Measurements from ENCODE around the gene PLCB1. TPM values are rescaled to one million over a fixed set of nuclear protein-coding genes. Genes with fewer than 3 reads are reported as not detected.

PLCB1 gene
- total and polyA plus RNA-seq, 5 experiments from 2014 or later, result 1.4 to 3.8 (median 2.8) TPM

DNA sequence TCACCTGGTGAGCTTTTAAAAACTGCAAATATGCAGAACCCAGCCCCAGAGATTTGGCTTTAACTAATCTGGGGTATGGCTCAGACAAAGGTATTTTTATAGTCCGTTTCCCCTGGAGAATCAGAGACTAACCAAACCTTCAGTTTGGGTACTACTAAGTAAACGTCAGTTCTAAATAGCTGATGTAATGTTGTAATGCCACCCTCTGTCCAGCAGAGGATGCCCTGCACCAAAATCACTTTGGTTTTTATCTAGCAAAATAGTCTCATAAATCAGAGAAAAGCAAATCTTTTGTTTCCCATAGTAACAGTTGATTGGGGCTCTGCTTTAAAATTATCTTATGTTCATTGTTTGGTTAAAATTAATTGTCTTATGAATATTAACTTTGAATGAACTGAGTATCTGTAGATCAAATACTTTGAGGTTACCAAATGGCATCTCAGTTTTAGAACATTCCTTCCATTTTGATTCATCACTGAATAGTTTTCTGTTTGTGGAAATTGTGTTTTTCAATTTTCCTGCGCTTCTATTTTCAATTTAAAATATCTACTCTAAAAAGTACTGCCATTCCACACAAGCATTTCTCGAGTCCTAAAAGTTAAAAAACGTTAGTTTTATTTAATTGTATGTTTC is 658.5 kb downstream of the PLCB1 start:
- Mint-ChIP-seq H3K36me3 (peaks cover 0 to 2% (median 0%) of the 10 kb centered on the region in 3 donors), H3K4me3 (no peak overlapping the region), H3K4me1 (no peaks in the 10 kb centered on the region), H3K27me3 (no peaks in the 10 kb centered on the region), H3K9me3 (no peaks in the 10 kb centered on the region), H3K27ac (no peak overlapping the region)
- POLR2A ChIA-PET, result no interaction called here
- ATAC-seq, result no peak
- DNase-seq, result peak in 1 of 10 donors; percentile 2

DNA sequence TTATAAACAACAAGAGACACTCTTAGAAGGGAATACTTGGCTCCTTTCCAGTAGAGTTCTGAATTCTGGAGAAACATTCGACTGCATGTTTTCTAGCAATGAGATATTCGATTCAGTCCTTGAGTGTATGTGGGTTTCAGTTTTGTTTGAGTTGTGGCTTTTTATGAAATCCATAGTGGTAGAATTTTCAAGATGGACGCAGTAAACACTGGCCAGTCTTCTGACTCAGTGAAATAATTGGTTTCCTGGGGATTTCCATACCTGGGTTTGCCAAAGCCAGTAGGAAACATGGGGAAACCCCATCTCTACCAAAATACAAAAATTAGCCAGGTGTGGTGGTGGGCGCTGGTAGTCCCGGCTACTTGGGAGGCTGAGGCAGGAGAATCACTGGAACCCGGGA is 663.3 kb downstream of the PLCB1 start:
- POLR2A ChIA-PET, result no interaction called here
- Mint-ChIP-seq H3K4me3 (no peak overlapping the region), H3K9me3 (peaks cover 0 to 5% (median 0%) of the 10 kb centered on the region in 9 donors), H3K36me3 (peaks cover 0 to 2% (median 0%) of the 10 kb centered on the region in 3 donors), H3K27ac (no peak overlapping the region), H3K27me3 (no peaks in the 10 kb centered on the region), H3K4me1 (no peaks in the 10 kb centered on the region)
- no peak for ATAC-seq
- no peak for DNase-seq

DNA sequence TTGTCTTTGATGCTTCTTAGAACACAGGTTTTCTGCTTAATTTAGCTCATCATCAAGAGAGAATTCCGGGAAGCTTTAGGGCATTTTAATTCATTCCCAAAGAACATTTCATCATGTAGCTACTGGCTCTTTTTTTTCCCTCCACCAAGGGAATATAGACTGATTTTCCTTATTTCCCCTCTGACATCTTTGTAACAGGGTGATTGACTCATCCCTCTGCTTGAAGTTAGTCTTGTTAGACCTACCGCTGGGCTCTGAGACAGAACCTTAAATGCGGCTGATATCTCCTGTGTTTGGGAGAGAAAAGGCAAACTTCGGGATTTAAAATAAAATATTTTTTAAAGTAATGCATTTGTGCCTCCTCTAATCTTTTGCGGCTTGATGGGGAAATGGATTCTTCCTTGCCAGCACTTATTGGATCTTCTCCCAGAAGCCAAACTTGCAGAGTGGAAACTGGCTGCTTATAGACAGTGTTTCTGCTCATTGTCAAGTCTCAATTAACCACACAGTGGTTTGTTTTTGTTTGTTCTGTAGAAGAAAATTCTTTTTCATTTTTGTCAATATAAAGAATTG is 664.1 kb downstream of the PLCB1 start:
- H3K36me3 Mint-ChIP-seq, result peaks cover 0 to 2% (median 0%) of the 10 kb centered on the region in 3 donors
- no peak overlapping the region for H3K27ac Mint-ChIP-seq
- no peak overlapping the region for H3K4me3 Mint-ChIP-seq
- peaks cover 0 to 5% (median 0%) of the 10 kb centered on the region in 9 donors for H3K9me3 Mint-ChIP-seq
- no peaks in the 10 kb centered on the region for H3K27me3 Mint-ChIP-seq
- DNase-seq (no peak), ATAC-seq (no peak)
- H3K4me1 Mint-ChIP-seq, result no peaks in the 10 kb centered on the region
- POLR2A ChIA-PET, result interaction anchor here (0.6 kb wide), 1 partner anchor 859 kb away, joined by 4 read pairs; no protein-coding TSS in a partner anchor

DNA sequence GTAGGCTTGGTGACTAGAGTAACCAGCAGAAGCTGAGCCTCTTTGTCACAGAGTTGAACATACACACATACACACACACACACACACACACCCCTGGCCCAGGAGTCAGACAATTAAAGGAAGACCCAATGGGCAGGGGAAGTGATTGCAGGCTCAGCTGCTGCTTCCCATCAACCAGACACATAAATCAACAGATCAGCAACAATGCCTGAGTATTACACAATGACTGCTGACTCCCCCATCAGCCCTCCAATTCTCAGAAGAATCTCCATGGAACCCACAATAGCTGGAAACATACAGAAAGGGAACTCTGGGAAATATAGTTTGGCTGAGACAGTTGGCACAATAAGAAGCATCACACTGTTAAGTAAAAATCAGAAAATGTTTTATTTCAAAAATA is 666.4 kb downstream of the PLCB1 start:
- H3K9me3 Mint-ChIP-seq, result peaks cover 0 to 16% (median 0%) of the 10 kb centered on the region in 9 donors
- POLR2A ChIA-PET, result no interaction called here

DNA sequence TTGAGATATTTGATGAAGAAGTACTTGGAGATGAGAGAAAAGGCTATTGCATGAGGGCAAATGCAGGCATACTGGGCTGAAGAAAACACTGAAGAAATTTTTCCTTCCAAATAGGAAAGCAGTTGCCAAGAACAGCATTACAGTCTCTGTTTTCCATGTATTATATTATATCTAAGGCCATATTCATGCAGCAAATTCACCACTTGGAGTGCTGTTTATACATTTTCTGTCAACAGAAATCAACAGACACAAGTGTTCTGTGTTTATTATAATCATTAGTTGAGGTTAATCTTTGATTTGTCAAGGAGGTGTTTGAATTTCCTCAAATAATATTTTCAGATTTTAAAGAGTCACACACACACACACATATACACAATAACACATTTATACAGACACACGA is 668.0 kb downstream of the PLCB1 start:
- no peaks in the 10 kb centered on the region for H3K4me1 Mint-ChIP-seq
- no peak for ATAC-seq
- POLR2A ChIA-PET, result no interaction called here
- H3K36me3 Mint-ChIP-seq, result peaks cover 0 to 4% (median 0%) of the 10 kb centered on the region in 3 donors
- peaks cover 0 to 6% (median 0%) of the 10 kb centered on the region in 5 donors for H3K27me3 Mint-ChIP-seq
- no peak overlapping the region for H3K4me3 Mint-ChIP-seq
- H3K9me3 Mint-ChIP-seq, result peaks cover 0 to 16% (median 0%) of the 10 kb centered on the region in 9 donors
- DNase-seq, result no peak
- H3K27ac Mint-ChIP-seq, result no peak overlapping the region

More for the DNA sequence above, 666.4 kb downstream of the PLCB1 start:
- Mint-ChIP-seq H3K36me3 (peaks cover 0 to 4% (median 0%) of the 10 kb centered on the region in 3 donors), H3K4me3 (no peak overlapping the region), H3K27ac (no peak overlapping the region), H3K27me3 (peaks cover 0 to 6% (median 0%) of the 10 kb centered on the region in 5 donors), H3K4me1 (no peaks in the 10 kb centered on the region)
- ATAC-seq (no peak), DNase-seq (no peak)

DNA sequence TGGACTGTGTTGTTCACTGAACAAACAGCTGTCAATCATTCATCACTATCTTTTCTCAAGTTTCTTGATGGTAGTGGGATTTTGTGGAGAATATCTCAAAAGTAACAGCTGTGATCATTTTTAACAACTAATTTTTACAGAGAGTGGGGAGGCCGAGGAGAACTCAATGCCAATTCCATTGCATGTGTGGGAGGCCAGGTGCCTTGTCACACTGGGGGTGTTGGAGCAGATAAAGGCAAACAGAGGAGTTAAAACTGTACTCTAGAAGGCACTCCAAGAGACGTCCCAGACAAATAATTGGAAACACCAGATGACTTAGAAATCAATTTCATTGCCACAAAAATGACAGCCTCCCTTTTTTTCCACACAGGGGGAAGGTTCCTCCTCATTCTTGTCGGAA is 669.6 kb downstream of the PLCB1 start:
- Mint-ChIP-seq H3K4me3 (no peak overlapping the region), H3K27ac (peak overlapping the region in 1 of 10 donors; percentile 23), H3K9me3 (peaks cover 0 to 16% (median 0%) of the 10 kb centered on the region in 9 donors), H3K4me1 (no peaks in the 10 kb centered on the region), H3K27me3 (peaks cover 0 to 6% (median 0%) of the 10 kb centered on the region in 5 donors), H3K36me3 (peaks cover 0 to 4% (median 0%) of the 10 kb centered on the region in 3 donors)
- no peak for ATAC-seq
- POLR2A ChIA-PET, result no interaction called here
- DNase-seq, result no peak

DNA sequence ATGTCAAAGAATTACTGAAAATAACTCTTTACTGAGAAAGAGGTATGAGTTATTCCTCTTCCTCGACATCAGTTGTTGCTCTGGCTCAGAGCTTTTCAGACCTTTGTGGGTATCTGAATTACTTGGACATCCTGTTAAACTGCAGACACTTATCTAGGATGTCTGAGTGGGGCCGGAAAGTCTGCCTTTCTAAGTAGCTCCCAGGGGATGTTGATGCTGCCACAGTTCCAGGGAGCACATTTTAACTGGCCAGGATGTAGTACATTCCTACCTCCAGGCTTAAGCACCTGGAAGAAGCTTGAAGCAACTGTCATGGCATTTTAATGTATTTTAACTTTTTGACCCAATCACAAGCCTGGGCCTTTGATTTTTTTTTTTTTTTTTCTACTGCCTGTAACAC is 671.0 kb downstream of the PLCB1 start:
- POLR2A ChIA-PET, result no interaction called here
- Mint-ChIP-seq H3K36me3 (peaks cover 0 to 4% (median 0%) of the 10 kb centered on the region in 3 donors), H3K27me3 (peaks cover 0 to 6% (median 0%) of the 10 kb centered on the region in 5 donors), H3K4me3 (no peak overlapping the region), H3K27ac (no peak overlapping the region), H3K9me3 (peaks cover 0 to 16% (median 0%) of the 10 kb centered on the region in 9 donors), H3K4me1 (no peaks in the 10 kb centered on the region)
- ATAC-seq (no peak), DNase-seq (no peak)

DNA sequence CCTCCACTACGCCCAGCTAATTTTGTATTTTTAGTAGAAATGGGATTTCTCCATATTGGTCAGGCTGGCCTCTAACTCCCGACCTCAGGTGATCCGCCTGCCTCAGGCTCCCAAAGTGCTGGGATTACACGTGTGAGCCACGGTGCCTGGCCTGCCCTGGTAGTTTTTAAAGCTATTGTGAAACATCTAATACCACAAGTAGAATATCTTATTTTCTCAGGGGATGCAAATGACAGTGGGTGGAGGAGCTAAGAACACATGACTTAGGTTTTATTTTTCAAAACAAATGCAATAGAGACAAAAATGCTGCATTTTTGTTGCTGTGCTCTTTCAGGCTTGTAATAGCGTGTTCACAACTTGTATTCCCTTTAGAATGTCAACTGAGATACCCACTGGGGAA is 671.9 kb downstream of the PLCB1 start:
- H3K4me3 Mint-ChIP-seq, result no peak overlapping the region
- ATAC-seq, result no peak
- POLR2A ChIA-PET, result no interaction called here
- peaks cover 0 to 4% (median 0%) of the 10 kb centered on the region in 3 donors for H3K36me3 Mint-ChIP-seq
- no peak overlapping the region for H3K27ac Mint-ChIP-seq
- H3K9me3 Mint-ChIP-seq, result peaks cover 0 to 16% (median 0%) of the 10 kb centered on the region in 9 donors
- H3K27me3 Mint-ChIP-seq, result peaks cover 0 to 6% (median 0%) of the 10 kb centered on the region in 5 donors
- H3K4me1 Mint-ChIP-seq, result no peaks in the 10 kb centered on the region
- no peak for DNase-seq

DNA sequence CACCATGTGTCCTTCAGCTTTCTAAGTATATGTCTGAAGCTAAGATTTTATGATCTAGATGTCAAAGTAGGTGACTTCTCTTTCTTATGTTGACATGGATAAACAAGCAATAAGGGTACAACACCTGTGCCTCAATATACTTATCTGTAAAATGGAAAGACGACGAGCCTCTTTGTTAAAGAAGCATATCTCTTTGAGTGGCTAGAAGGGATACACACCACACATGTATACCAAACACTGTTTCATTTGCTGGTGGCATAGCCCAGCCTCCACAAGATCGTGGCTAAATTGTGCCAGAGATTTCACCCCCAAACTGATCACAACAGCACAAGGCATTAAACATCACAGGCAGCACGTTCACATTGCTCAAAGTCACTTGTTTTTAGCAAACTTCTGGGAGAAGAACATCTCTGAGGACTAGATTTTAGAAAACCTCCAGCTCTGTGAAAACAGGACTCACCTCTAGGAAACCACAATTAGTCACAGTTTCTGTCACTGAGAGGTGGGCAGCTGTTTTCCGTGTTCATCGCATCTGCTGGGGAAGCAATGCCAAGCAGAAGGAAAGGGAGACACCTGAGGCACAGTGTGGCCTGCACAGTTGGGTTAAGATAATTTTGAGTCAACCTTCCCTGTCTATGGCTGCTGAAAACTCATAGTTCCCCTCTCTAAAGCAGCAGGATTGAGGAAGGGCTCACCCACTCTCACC is 673.8 kb downstream of the PLCB1 start:
- DNase-seq, result no peak
- H3K36me3 Mint-ChIP-seq, result peaks cover 0 to 4% (median 0%) of the 10 kb centered on the region in 3 donors
- no peak overlapping the region for H3K4me3 Mint-ChIP-seq
- POLR2A ChIA-PET, result no interaction called here
- H3K27me3 Mint-ChIP-seq, result peaks cover 0 to 6% (median under 1%) of the 10 kb centered on the region in 5 donors
- H3K4me1 Mint-ChIP-seq, result no peaks in the 10 kb centered on the region
- no peak overlapping the region for H3K27ac Mint-ChIP-seq
- ATAC-seq, result no peak
- H3K9me3 Mint-ChIP-seq, result peaks cover 0 to 16% (median 0%) of the 10 kb centered on the region in 9 donors

DNA sequence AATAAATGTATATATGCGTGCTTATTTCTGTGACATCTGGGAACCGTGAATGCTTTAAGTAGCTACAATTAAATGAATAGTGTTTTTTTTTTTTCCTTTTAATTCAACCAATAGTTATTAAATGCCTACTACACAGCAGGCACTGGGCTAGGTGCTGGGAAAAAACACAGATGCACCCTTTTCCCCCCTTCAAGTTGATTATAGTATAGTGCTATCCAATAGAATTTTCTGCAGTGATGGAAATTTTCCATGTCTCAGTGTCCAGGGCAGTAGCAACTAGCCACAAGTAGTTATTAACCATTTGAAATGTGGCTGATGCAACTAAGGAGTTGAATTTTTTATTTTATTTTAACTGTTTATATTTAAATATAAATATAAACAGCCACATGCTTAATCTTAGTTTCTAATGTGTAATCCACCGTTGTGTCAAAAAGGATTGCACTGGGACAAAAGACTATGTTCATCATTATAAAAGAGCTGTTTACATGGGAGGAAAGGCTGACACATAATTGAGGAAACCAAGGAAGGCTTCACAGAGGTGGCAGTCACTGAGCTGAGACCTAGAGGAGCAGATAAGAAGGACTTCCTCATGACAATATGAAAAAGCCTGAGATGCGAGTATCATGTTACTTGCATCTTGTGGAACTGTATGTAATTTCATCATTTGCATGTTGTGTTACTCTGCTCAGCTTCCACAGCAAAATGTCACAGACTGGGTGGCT is 675.6 kb downstream of the PLCB1 start:
- POLR2A ChIA-PET, result no interaction called here
- ATAC-seq, result no peak

DNA sequence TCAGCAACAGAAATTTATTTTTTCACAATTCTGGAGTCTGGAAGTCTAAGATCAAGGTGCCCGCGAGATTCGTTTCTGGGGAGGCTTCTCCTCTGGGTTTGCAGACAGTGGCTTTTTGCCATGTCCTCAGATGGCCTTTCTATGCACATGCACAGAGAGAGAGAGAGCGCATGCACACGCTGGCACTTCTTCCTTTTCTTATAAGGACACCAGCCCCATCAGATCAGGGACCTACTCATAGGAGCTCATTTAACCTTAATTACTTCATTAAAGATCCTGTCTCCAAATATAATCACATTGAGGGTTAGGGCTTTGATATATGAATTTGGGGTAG is 676.1 kb downstream of the PLCB1 start:
- POLR2A ChIA-PET, result no interaction called here
- Mint-ChIP-seq H3K4me1 (no peaks in the 10 kb centered on the region), H3K4me3 (no peak overlapping the region), H3K36me3 (no peaks in the 10 kb centered on the region), H3K27ac (no peak overlapping the region), H3K27me3 (peaks cover 0 to 2% (median 0%) of the 10 kb centered on the region in 5 donors), H3K9me3 (no peaks in the 10 kb centered on the region)
- ATAC-seq, result no peak
- DNase-seq, result no peak

More for the DNA sequence above, 675.6 kb downstream of the PLCB1 start:
- Mint-ChIP-seq H3K36me3 (no peaks in the 10 kb centered on the region), H3K4me1 (no peaks in the 10 kb centered on the region), H3K4me3 (no peak overlapping the region), H3K27ac (no peak overlapping the region), H3K27me3 (peaks cover 0 to 2% (median 0%) of the 10 kb centered on the region in 5 donors), H3K9me3 (peaks cover 0 to 1% (median 0%) of the 10 kb centered on the region in 9 donors)
- no peak for DNase-seq

DNA sequence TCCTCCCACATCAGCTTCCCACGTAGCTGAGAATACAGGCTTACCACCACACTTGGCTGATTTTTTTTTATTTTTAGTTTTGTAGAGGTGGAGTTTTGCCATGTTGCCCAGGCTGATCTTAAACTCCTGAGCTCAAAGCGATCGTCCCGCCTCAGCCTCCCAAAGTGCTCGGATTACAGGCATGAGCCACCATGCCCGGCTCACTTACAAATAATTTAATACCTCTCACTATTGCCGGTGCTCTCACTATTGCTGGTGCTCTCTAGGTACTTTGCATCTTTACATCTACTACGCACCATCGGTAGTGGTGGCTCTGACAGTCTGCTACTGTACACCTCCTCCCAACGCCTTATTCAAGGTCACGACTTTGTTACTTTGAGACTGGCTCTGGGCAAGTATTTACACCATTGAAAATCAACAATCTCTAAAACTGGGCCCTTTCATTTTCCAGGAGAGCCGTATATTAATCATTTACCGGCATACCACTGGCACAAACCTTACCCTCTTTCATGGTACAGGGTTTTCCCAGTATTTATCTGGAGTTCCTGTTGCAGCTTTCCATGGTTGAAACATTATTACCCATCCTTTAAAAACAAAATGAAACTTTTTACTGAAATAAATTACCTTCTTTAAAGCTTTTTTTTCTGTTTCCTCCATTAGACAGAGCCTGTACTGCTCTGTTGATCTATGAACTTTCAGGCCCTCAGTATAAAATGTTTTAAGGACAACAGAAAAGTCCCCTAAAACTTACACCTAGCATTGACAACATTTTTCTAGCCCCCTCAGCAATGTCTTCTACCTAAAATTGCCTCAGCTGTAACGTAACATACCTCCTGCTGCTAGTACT is 677.3 kb downstream of the PLCB1 start:
- ATAC-seq, result no peak
- Mint-ChIP-seq H3K9me3 (no peaks in the 10 kb centered on the region), H3K27me3 (peaks cover 0 to 2% (median 0%) of the 10 kb centered on the region in 5 donors), H3K27ac (no peak overlapping the region), H3K36me3 (no peaks in the 10 kb centered on the region), H3K4me3 (no peak overlapping the region), H3K4me1 (no peaks in the 10 kb centered on the region)
- POLR2A ChIA-PET, result no interaction called here
- DNase-seq, result no peak

All from naive thymus-derived CD8-positive, alpha-beta T cell (primary cell).